ENCODE measurements around the gene GSE1. TPM values are rescaled to one million over a fixed set of nuclear protein-coding genes. Genes with fewer than 3 reads are reported as not detected.

Gene GSE1
- total RNA-seq, 1 experiment from 2014 or later = 15.2 TPM

DNA sequence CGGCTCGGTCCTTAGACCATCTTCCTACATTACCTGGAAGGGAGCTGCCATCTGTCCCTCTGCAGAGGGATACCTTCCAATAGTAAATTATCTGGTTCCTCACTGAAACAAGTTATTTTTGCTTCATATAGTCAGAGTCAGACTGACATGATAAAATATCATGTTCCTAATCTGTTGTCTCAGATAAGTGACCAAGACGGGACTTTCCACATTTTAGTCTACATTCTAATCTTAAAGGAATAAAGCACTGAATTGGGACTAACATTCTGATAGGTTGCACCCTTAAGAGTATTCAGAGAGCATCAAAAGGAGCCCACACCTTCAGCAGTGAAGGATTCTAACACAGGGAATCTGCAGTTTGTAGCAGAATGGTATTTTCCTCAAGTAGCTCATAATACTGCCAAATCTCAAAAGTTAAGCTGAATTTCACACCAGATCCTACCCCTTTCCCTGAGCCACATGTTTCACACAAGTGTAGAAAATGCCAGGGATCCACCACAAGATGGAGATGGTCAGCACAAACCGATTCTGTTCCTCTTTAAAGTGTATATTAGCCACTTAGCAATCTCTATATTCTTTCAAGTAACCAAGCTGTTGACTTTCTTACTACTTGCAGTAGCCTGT lies 62.2 kb downstream of the GSE1 start:
- peak; percentile 35 for DNase-seq (ENCODE audit: low read depth)

GRCh38 chr16:85676466-85676865 lies 63.3 kb downstream of the GSE1 start:
- DNase-seq (ENCODE audit: low read depth) = no peak

DNA sequence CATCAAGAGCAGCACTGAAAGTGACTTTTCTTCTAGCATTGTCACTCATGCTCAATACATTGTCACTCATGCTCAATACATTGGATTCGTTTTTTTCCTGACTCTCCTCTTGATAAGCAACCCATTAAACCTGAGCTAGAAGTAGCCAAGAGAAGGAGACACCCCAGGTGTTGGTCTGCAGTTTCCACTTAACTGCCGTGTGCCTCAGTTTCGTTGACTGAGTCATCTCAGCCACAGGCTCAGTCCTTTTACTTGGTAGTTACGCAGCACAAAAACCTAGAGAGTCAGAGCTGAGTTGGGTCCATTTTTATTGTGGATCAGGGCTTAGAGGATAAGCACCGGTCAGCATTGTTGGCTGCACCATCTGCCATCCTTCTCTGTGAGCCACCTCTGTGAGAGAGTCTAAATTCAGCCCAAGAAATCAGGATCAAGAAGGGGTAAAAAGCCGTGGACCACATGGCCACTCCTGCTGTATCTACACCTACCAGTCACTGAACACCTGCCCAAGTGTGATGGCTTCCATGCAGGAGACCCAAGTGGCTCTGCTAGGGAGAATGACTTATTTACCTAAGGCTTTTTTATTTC lies 64.4 kb downstream of the GSE1 start:
- no peak for DNase-seq (ENCODE audit: low read depth)

- no peak for DNase-seq (ENCODE audit: low read depth)
Measured at GRCh38 chr16:85678016-85678415, 64.9 kb downstream of the GSE1 start.

DNA sequence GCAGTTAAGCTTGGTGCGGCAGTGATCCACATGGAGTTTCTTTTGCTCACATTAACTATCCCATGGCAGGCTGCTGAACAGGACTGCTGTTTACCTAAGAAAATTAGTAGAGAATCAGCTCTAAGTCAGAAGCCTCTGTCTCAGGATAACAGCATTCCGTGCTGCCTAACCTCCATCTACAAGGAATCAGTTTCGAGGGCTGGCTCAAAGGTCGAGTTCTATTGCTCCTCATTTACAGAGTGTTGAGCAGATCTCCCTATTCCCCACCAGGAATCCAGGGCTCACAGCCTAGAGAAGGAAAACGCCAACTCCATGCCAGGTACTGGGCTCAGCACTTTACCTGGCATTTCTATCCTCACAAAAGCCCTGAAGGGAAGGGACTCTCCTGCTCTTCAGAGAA lies 65.7 kb downstream of the GSE1 start:
- DNase-seq (ENCODE audit: low read depth) = no peak

DNA sequence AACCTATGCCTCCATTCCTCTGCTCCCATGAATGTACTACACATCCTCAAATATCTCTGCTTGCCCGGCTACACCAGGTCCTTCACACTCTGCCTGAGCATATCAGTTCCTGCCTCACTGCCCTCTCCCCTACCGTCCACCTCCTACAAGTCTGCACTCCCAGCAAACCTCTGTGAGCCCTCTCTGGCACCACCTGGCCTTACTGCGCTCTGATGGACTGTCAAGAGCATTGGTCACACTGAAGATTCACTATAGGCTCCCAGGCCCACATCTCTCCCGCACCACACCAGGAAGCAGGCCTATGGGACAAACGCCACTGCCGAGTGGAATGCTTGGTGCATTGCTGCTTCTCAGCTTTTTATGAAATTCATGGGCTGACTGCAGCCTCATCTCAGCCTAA lies 66.7 kb downstream of the GSE1 start:
- DNase-seq (ENCODE audit: low read depth) = no peak

GRCh38 chr16:85680352-85680944 lies 67.3 kb downstream of the GSE1 start:
- no peak for DNase-seq (ENCODE audit: low read depth)

DNA sequence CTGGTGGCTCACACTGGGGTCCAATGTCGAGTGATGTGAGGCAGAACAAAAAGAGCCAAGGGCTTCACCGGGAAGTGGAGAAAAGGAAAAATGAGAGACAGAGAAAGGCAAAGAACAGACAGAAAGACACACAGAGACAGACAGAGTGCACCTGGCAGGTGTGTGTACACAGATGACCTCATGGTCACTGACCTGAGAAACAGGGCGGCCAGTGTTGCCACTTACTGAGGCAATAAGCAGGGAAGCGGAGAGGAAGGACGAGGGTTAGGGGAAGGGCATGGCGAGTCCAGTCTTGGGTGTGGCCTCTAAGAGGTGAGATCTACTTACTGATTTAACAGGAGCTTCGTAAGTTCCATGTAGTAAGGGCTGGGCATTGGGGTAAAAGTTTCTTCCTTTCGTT lies 68.1 kb downstream of the GSE1 start:
- DNase-seq (ENCODE audit: low read depth) = no peak

DNA sequence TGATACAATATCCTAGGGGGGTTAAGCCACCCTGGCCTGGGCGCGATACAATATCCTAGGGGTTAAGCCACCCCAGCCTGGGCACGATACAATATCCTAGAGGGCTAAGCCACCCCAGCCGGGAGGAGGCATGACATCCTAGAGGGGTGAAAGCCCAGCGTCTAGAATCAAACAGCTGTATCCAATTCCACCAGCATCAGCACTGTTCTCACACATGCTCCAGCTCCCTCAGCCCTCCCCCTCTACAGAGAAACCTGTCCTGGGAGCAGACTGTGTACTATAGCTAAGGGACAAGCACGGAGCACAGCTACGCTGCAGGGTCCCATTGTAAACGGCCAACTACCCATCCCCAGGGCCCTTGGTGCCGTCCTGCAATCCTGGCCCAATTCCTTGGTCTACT lies 69.4 kb downstream of the GSE1 start:
- DNase-seq (ENCODE audit: low read depth) = no peak

DNA sequence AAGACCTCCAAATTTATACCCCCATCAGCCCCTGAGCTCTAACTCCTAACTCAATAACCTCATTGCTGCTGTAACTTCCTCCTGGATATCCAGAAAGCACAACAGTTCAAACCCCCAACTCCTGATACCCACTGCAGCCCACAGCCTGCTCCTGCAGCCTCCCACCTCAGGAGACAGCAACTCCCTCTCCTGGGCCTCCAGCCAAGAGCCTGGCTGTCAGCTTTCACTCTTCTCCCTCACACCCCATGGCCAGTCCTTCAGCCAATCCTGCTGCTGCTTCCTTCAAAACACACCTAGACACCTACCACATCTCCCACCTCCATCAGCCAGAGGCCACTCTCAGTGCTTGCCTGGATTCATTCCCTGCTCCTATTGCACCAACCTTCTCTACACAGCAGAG lies 70.2 kb downstream of the GSE1 start:
- no peak for DNase-seq (ENCODE audit: low read depth)

DNA sequence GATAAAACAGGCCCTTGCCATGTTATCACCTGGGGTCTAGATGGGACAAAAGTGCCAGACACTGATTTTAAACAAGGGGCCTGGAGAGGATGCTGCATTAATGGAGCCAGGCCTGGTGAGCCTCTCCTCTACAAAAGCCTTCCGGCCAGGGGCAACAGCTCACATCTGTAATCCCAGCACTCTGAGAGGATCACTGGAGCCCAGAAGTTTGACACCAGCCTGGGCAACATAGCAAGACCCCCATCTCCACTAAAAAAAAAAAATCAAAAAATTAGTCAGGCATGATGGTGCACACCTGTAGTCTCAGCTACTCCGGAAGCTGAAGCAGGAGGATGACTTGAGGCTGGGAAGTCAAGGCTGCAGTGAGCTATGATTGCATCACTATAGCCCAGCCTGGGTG lies 72.1 kb downstream of the GSE1 start:
- DNase-seq (ENCODE audit: low read depth) = no peak

DNA sequence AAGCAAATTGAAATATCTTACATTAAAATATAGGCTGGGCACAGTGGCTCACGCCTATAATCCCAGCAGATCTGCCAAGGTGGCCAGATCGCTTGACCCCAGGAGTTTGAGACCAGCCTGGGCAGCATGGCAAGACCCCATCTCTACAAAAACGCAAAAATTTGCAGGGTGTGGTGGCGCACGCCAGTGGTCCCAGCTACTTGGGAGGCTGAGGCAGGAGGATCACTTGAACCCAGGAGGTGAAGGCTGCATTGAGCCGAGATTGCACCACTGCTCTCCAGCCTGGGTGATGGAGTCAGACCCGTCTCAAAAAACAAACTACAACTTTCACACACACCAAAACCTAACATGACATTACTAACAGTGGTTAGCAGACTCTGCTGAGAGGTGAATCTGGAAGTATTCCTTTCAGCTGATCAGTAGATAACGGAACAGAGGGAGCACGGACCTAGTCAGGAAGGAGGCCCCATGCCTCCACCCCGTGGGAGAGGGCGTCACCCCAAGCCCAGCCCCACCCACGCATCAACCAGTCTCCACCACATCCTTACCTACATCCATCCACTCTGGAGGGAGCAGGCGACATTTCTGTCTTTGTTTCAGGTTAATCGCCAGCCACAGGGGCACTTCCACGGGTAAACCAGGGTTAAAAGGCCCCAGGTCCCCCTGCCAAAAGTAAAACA lies 73.9 kb downstream of the GSE1 start:
- DNase-seq (ENCODE audit: low read depth) = no peak

GRCh38 chr16:85687651-85688471 lies 74.7 kb downstream of the GSE1 start:
- no peak for DNase-seq (ENCODE audit: low read depth)

DNA sequence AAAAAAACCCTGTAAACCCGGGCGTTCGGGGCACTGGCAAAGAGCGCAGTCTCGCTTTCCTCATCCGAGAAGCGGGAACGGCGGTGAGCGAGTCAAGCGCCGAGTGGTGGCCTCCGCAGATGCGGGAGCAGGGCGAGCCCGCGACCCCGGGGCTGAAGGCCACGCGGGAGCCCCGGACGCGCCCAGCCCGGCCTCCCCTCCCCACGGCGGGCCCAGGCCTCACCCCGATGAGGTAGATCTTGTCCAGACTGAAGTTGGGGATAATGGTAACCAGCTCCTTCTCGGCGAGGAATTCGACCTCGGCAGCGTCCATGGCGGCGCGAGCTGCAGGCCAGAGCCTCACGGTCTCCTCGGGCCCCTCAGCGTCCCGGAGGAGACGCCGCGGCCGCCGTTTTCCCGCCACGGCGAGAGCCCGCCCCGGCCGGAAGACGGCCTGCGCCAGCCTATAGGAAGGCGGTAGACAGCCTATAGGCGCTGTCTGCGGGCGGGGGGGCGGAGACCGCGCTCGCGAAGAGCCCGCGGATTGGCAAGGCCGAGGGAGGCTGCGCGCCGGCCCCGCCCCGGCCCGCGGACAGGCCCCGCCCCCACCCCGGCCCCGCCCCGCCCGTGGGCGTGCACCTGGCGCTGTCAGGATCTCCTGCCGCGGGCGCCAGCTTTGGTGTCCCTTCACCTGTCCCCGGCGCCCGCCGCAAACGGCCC lies 75.6 kb downstream of the GSE1 start, which contains the start of gene GINS2:
Gene GINS2, minus strand, starts transcription at position 369 of the 699 bp plus-strand sequence. Its CDS starts 56 bp downstream, at position 313.
- peak; percentile 89 for DNase-seq (ENCODE audit: low read depth)

- DNase-seq (ENCODE audit: low read depth) = peak; percentile 7
Measured at GRCh38 chr16:85689285-85689949, 76.3 kb downstream of the GSE1 start.

- DNase-seq (ENCODE audit: low read depth) = no peak
Measured at GRCh38 chr16:85689950-85690320, 76.8 kb downstream of the GSE1 start.

DNA sequence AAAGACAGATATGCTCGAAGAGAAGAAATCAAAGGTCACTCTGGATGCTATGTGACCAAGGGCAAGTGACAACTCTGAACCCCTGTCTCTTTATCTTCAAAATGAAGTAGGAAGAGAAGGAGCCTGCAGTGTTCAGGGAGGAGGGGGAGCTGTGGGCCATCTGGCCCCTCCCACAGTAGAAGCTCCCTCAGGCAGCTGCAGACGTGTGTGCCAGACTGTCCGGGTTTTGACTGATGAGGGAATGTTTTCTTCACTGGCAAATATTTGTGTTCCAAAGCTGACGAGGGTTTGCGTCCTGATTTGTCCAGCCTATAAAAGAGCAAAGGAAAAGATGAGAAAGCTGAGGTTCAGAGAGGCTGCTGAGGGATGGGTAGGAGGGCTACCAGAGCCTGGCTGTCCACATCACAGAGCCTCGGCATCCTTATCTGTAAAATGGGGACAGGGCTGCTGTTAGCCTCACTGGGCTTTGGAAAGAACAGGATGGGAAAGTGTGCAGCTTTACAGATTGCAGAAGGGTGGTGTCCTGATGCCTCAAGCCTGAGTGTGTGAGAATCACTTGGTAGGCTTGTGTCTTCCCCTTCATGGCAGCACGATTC lies 77.4 kb downstream of the GSE1 start:
- peak; percentile 15 for DNase-seq (ENCODE audit: low read depth)

DNA sequence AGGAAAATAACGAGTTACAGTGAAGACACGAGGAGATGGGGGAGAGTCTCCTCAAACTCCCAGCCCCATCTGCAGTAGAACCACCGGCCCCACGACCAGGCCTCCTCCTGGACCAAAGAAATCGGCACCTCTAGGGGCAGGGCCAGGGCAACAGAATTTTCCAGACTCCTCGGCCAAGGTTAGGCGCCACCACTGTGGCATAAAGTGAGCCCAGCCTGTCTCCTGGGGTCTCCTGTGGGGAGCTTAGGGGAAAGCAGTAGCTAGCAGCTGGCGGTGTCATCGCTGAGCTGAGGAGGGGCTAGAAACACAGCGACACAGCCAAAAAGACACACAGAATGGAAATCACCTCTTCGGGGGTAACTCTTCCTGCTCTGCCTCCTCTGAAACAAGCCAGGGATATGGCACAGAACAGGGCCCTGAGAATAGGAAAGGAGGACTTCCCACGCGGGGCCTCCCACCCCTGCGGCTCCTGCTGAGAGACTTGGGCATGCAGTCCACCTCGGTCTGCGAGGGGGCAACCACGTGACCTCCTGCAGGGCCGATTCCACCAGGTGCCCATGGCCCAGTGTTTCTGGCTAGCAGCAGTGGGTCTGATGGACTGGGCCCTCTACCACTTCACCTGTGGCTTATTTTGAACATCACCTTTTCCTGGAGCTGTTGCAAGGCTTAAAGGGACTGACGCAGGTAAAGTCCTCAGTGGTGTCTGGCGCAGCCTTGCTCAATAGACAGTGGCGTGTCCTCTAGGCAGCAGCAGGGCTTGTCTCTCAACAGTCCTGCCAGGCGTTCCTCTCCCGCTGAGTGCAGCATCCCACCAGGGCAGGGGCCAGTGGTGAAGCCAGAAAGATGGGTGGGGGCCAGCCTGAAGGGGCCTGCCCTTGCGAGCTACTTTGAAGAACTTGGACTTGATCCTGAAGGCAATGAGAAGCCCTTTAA lies 82.3 kb downstream of the GSE1 start:
- DNase-seq (ENCODE audit: low read depth) = no peak

DNA sequence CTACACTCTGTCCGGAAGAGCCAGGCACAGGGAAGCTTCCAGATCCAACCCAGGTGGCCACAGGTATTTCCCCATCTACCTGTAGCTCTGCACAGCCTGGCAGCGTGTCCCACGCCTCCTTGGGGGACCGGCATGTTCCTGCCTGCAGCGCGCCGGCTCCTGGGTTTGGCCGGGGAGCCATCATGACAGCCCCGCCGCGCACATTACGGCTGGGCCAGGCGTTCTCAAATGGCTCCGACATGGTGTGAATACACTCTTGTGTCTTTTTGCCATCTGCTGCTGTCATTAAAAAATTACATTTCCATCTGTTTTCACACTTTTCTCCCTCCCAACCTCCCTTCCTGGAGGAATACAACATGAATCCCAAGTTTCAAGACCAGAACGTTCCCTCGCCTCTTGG lies 83.7 kb downstream of the GSE1 start:
- no peak for DNase-seq (ENCODE audit: low read depth)

Data from M059J (cell line).